M059J (cell line): ENCODE measurements around the gene POU6F2. TPM values are rescaled to one million over a fixed set of nuclear protein-coding genes. Genes with fewer than 3 reads are reported as not detected.
"Not testable (repeated sequence)": the region's sequence is repeated elsewhere in the genome, so short reads cannot be mapped to it uniquely, and the experiment has no call there.

Source experiments
- DNase-seq: peaks from one replicate; pipeline ENCODE4 v3.0.0-alpha.2; 2012; ENCODE audit warnings: low read depth
- total RNA-seq: library from RNA; depleted of rRNA; stranded (reverse); fragments of >200 nt; shearing (Covaris generic); gene quantifications from 2 replicates; pipeline ENCODE4 v1.2.3, GENCODE V29; 2014; rRNA removed

Gene POU6F2
- total RNA-seq, result 0.02 TPM in 1 of 2 replicates, not detected in the other

GRCh38 chr7:38977685-38978084, at the start of gene POU6F2:
Gene POU6F2 (plus strand): TSS chr7:38977909. CDS start chr7:38977954, 45 bp downstream.
- DNase-seq, result no peak

- DNase-seq, result no peak
These were observed 49.2 kb upstream of the POU6F2 start for GRCh38 chr7:38928506-38928905.

GRCh38 chr7:38929460-38930171, 48.1 kb upstream of the POU6F2 start:
- DNase-seq, result no peak

GRCh38 chr7:38932509-38933168, 45.1 kb upstream of the POU6F2 start:
- peak; percentile 56 for DNase-seq

GRCh38 chr7:38934051-38934450, 43.7 kb upstream of the POU6F2 start:
- DNase-seq, result peak; percentile 22

GRCh38 chr7:38934536-38934935, 43.2 kb upstream of the POU6F2 start:
- peak; percentile 79 for DNase-seq

- DNase-seq, result no peak
These were observed 41.1 kb upstream of the POU6F2 start for GRCh38 chr7:38936641-38937040.

- no peak for DNase-seq
These were observed 39.7 kb upstream of the POU6F2 start for GRCh38 chr7:38938001-38938485.

- DNase-seq, result no peak
These were observed 39.1 kb upstream of the POU6F2 start for GRCh38 chr7:38938589-38938988.

GRCh38 chr7:38940774-38941173, 36.9 kb upstream of the POU6F2 start:
- DNase-seq, result no peak

- peak; percentile 25 for DNase-seq
These were observed 35.2 kb upstream of the POU6F2 start for GRCh38 chr7:38942431-38943051.

GRCh38 chr7:38947541-38947940, 30.2 kb upstream of the POU6F2 start:
- not testable (repeated sequence) for DNase-seq

GRCh38 chr7:38950309-38950708, 27.4 kb upstream of the POU6F2 start:
- DNase-seq, result peak; percentile 35

- DNase-seq, result no peak
These were observed 26.5 kb upstream of the POU6F2 start for GRCh38 chr7:38951213-38951612.

- DNase-seq, result no peak
These were observed 24.5 kb upstream of the POU6F2 start for GRCh38 chr7:38953227-38953626.

- DNase-seq, result no peak
These were observed 23.7 kb upstream of the POU6F2 start for GRCh38 chr7:38953971-38954370.

- no peak for DNase-seq
These were observed 21.8 kb upstream of the POU6F2 start for GRCh38 chr7:38955892-38956291.

GRCh38 chr7:38962028-38962427, 15.7 kb upstream of the POU6F2 start:
- DNase-seq, result no peak

GRCh38 chr7:38964921-38965320, 12.8 kb upstream of the POU6F2 start:
- no peak for DNase-seq

- peak; percentile 41 for DNase-seq
These were observed 3.9 kb upstream of the POU6F2 start for GRCh38 chr7:38973760-38974159.

GRCh38 chr7:38975944-38976392, 1.7 kb upstream of the POU6F2 start:
- DNase-seq, result no peak

- DNase-seq, result no peak
These were observed 782 bp downstream of the POU6F2 start for GRCh38 chr7:38978491-38978890.

GRCh38 chr7:38992203-38992602, 14.5 kb downstream of the POU6F2 start:
- DNase-seq, result no peak
